Measurements from ENCODE around the gene ANKMY1.
"Not testable (repeated sequence)": the region's sequence is repeated elsewhere in the genome, so short reads cannot be mapped to it uniquely, and the experiment has no call there.

Gene ANKMY1

GRCh38 chr2:240505910-240506309, 51.9 kb downstream of the ANKMY1 start:
- DNase-seq (ENCODE audit: low read depth in 2 of 2) = no peak

GRCh38 chr2:240503848-240504247, 53.9 kb downstream of the ANKMY1 start:
- DNase-seq (ENCODE audit: low read depth in 2 of 2) = no peak

GRCh38 chr2:240503375-240503774, 54.4 kb downstream of the ANKMY1 start:
- no peak for DNase-seq (ENCODE audit: low read depth in 2 of 2)

- no peak for DNase-seq (ENCODE audit: low read depth in 2 of 2)
Measured at GRCh38 chr2:240502430-240503121, 55.2 kb downstream of the ANKMY1 start.

GRCh38 chr2:240502059-240502429, 55.7 kb downstream of the ANKMY1 start:
- no peak for DNase-seq (ENCODE audit: low read depth in 2 of 2)

- DNase-seq (ENCODE audit: low read depth in 2 of 2) = no peak
Measured at GRCh38 chr2:240501531-240501991, 56.2 kb downstream of the ANKMY1 start.

GRCh38 chr2:240500561-240501423, 57.0 kb downstream of the ANKMY1 start:
- no peak for DNase-seq (ENCODE audit: low read depth in 2 of 2)

GRCh38 chr2:240499309-240500301, 58.2 kb downstream of the ANKMY1 start:
- no peak for DNase-seq (ENCODE audit: low read depth in 2 of 2)

- no peak for DNase-seq (ENCODE audit: low read depth in 2 of 2)
Measured at GRCh38 chr2:240498958-240499260, 58.9 kb downstream of the ANKMY1 start.

GRCh38 chr2:240498171-240498957, 59.4 kb downstream of the ANKMY1 start:
- DNase-seq (ENCODE audit: low read depth in 2 of 2) = no peak

GRCh38 chr2:240497082-240497481, 60.7 kb downstream of the ANKMY1 start:
- not testable (repeated sequence) for DNase-seq (ENCODE audit: low read depth in 2 of 2)

- DNase-seq (ENCODE audit: low read depth in 2 of 2) = not testable (repeated sequence)
Measured at GRCh38 chr2:240494942-240495341, 62.8 kb downstream of the ANKMY1 start.

- DNase-seq (ENCODE audit: low read depth in 2 of 2) = no peak
Measured at GRCh38 chr2:240494194-240494793, 63.5 kb downstream of the ANKMY1 start.

GRCh38 chr2:240491483-240491882, 66.3 kb downstream of the ANKMY1 start:
- no peak for DNase-seq (ENCODE audit: low read depth in 2 of 2)

- DNase-seq (ENCODE audit: low read depth in 2 of 2) = no peak
Measured at GRCh38 chr2:240482141-240482540, 75.6 kb downstream of the ANKMY1 start.

GRCh38 chr2:240481720-240482119, 76.1 kb downstream of the ANKMY1 start:
- DNase-seq (ENCODE audit: low read depth in 2 of 2) = no peak

- no peak for DNase-seq (ENCODE audit: low read depth in 2 of 2)
Measured at GRCh38 chr2:240480834-240481623, 76.8 kb downstream of the ANKMY1 start.

- DNase-seq (ENCODE audit: low read depth in 2 of 2) = no peak
Measured at GRCh38 chr2:240479111-240479501, 78.7 kb downstream of the ANKMY1 start.

GRCh38 chr2:240478346-240479110, 79.3 kb downstream of the ANKMY1 start:
- no peak for DNase-seq (ENCODE audit: low read depth in 2 of 2)

Measured in stimulated activated CD4-positive, alpha-beta T cell treated with anti-CD3 and anti-CD28 coated beads, Interleukin-1b, Interleukin-23, amount 100 ng/mL, for 1 hour (primary cell).